ENCODE measurements around the gene DDX10.
A peak's percentile ranks its signal among the peaks of the same experiment; 100 is the strongest.

Gene DDX10

GRCh38 chr11:108872781-108873291 is 208.0 kb downstream of the DDX10 start:
- DNase-seq (ENCODE audit: low read depth), result peak; percentile 40

- DNase-seq (ENCODE audit: low read depth), result peak; percentile 81
These were observed 208.4 kb downstream of the DDX10 start for GRCh38 chr11:108873310-108873709.

- DNase-seq (ENCODE audit: low read depth), result peak; percentile 64
These were observed 209.1 kb downstream of the DDX10 start for GRCh38 chr11:108873941-108874340.

- peak; percentile 17 for DNase-seq (ENCODE audit: low read depth)
These were observed 210.3 kb downstream of the DDX10 start for GRCh38 chr11:108875134-108875533.

GRCh38 chr11:108877178-108877577 is 212.3 kb downstream of the DDX10 start:
- no peak for DNase-seq (ENCODE audit: low read depth)

GRCh38 chr11:108880510-108880909 is 215.6 kb downstream of the DDX10 start:
- DNase-seq (ENCODE audit: low read depth), result peak; percentile 29

- DNase-seq (ENCODE audit: low read depth), result no peak
These were observed 216.3 kb downstream of the DDX10 start for GRCh38 chr11:108881131-108881530.

- DNase-seq (ENCODE audit: low read depth), result no peak
These were observed 217.5 kb downstream of the DDX10 start for GRCh38 chr11:108882211-108882831.

GRCh38 chr11:108886005-108886659 is 221.3 kb downstream of the DDX10 start:
- no peak for DNase-seq (ENCODE audit: low read depth)

GRCh38 chr11:108886660-108887009 is 221.8 kb downstream of the DDX10 start:
- DNase-seq (ENCODE audit: low read depth), result peak; percentile 56

- peak; percentile 87 for DNase-seq (ENCODE audit: low read depth)
These were observed 222.8 kb downstream of the DDX10 start for GRCh38 chr11:108887436-108888238.

GRCh38 chr11:108890482-108891105 is 225.7 kb downstream of the DDX10 start:
- no peak for DNase-seq (ENCODE audit: low read depth)

- no peak for DNase-seq (ENCODE audit: low read depth)
These were observed 226.3 kb downstream of the DDX10 start for GRCh38 chr11:108891143-108891542.

GRCh38 chr11:108891909-108892511 is 227.1 kb downstream of the DDX10 start:
- no peak for DNase-seq (ENCODE audit: low read depth)

- peak; percentile 73 for DNase-seq (ENCODE audit: low read depth)
These were observed 231.0 kb downstream of the DDX10 start for GRCh38 chr11:108895579-108896480.

GRCh38 chr11:108897071-108897481 is 232.2 kb downstream of the DDX10 start:
- DNase-seq (ENCODE audit: low read depth), result peak; percentile 51

GRCh38 chr11:108897916-108898315 is 233.0 kb downstream of the DDX10 start:
- DNase-seq (ENCODE audit: low read depth), result no peak

GRCh38 chr11:108901359-108901758 is 236.5 kb downstream of the DDX10 start:
- DNase-seq (ENCODE audit: low read depth), result peak; percentile 47

- DNase-seq (ENCODE audit: low read depth), result no peak
These were observed 237.2 kb downstream of the DDX10 start for GRCh38 chr11:108902027-108902469.

GRCh38 chr11:108904480-108904879 is 239.6 kb downstream of the DDX10 start:
- no peak for DNase-seq (ENCODE audit: low read depth)

- peak; percentile 94 for DNase-seq (ENCODE audit: low read depth)
These were observed 241.5 kb downstream of the DDX10 start for GRCh38 chr11:108906329-108906728.
